SK-N-SH (cell line): ENCODE results near the gene GPR37L1. TPM values are rescaled to one million over a fixed set of nuclear protein-coding genes. Genes with fewer than 3 reads are reported as not detected.

ENCODE experiments used
- CTCF ChIA-PET: fragments of 300-600, 350-600 bp; formaldehyde crosslinking; extraction: SDS; loops from one replicate; lab custom pipeline; 2021; lab: Yijun Ruan, JAX
- POLR2A ChIA-PET: fragments of 350-600 bp; sonication (Branson Sonifier 250); formaldehyde crosslinking; extraction: SDS; loops from one replicate; lab custom pipeline; 2020; ENCODE audit warnings: antibody characterized with exemption, inconsistent platforms; lab: Yijun Ruan, JAX
- DNase-seq: peaks from one replicate; pipeline ENCODE4 v3.0.0; 2012
- H2AFZ ChIP-seq: fragments of 200-600 bp; sonication (generic); 2 replicates; pipeline ENCODE4 v1.8.1; 2016; ENCODE audit warnings: antibody characterized with exemption, mild to moderate bottlenecking, low read depth
- H3F3A ChIP-seq: fragments of 200-600 bp; sonication (generic); replicated peaks from 2 replicates; pipeline ENCODE3; 2016; ENCODE audit warnings: antibody characterized with exemption, mild to moderate bottlenecking; ENCODE audit not compliant: insufficient read depth
- H3K27ac ChIP-seq, 2 experiments: fragments of 200-500 bp in 1 of 2; fragments of 200-600 bp in 1 of 2; sonication (Bioruptor generic) in 1 of 2; sonication (generic), shearing (Covaris generic) in 1 of 2; 2 replicates each; pipeline versions ENCODE4 v1.5.1 to v1.6.1; 2014 to 2016; ENCODE audit warnings: low read depth in 2 of 2, inconsistent platforms in 1 of 2, low read length in 1 of 2, mild to moderate bottlenecking in 1 of 2, mixed read lengths in 1 of 2
- H3K27me3 ChIP-seq: fragments of 200-600 bp; sonication (generic), shearing (Covaris generic); 2 replicates; pipeline ENCODE4 v1.6.1; 2016; ENCODE audit warnings: mixed run types; ENCODE audit not compliant: insufficient read depth
- H3K36me3 ChIP-seq, 2 experiments: fragments of 200-500 bp in 1 of 2; fragments of 200-600 bp in 1 of 2; sonication (Bioruptor generic) in 1 of 2; sonication (generic) in 1 of 2; replicated peaks in 1 of 2; 2 replicates each; pipeline versions ENCODE3 to v1.5.1; 2014 to 2016; ENCODE audit warnings: low read length in 1 of 2, mild to moderate bottlenecking in 1 of 2; ENCODE audit not compliant: insufficient read depth in 2 of 2, control insufficient read depth in 1 of 2
- H3K4me1 ChIP-seq, 2 experiments: fragments of 200-500 bp in 1 of 2; fragments of 200-600 bp in 1 of 2; sonication (Bioruptor generic) in 1 of 2; sonication (generic), shearing (Covaris generic) in 1 of 2; 2 replicates each; pipeline versions ENCODE4 v1.5.1 to v1.6.1; 2014 to 2016; ENCODE audit warnings: low read depth in 1 of 2, low read length in 1 of 2, mixed run types in 1 of 2; ENCODE audit not compliant: insufficient read depth in 2 of 2, control insufficient read depth in 1 of 2
- H3K4me2 ChIP-seq: fragments of 200-600 bp; sonication (generic), shearing (Covaris generic); 2 replicates; pipeline ENCODE4 v1.6.1; 2017; ENCODE audit warnings: mixed run types
- H3K4me3 ChIP-seq, 2 experiments: fragments of 200-500 bp in 1 of 2; fragments of 200-600 bp in 1 of 2; sonication (Bioruptor generic) in 1 of 2; sonication (generic), shearing (Covaris generic) in 1 of 2; 2 replicates each; pipeline versions ENCODE4 v1.5.1 to v1.8.1; 2014 to 2016; ENCODE audit warnings: low read depth in 2 of 2, inconsistent platforms in 1 of 2, low read length in 1 of 2, mild to moderate bottlenecking in 1 of 2, mixed read lengths in 1 of 2, moderate library complexity in 1 of 2
- H3K79me2 ChIP-seq: fragments of 200-600 bp; sonication (generic); 2 replicates; pipeline ENCODE4 v1.8.1; 2017; ENCODE audit warnings: mild to moderate bottlenecking; ENCODE audit not compliant: insufficient read depth
- H3K9ac ChIP-seq: fragments of 200-600 bp; sonication (generic); 2 replicates; pipeline ENCODE4 v1.6.1; 2017; ENCODE audit warnings: mixed run types
- H3K9me2 ChIP-seq: fragments of 200-600 bp; sonication (generic); 2 replicates; pipeline ENCODE4 v1.6.1; 2017; ENCODE audit warnings: mixed run types
- H3K9me3 ChIP-seq: fragments of 200-600 bp; sonication (generic); 2 replicates; pipeline ENCODE4 v1.6.1; 2017; ENCODE audit warnings: mixed run types, mild to moderate bottlenecking, moderate library complexity
- H4K20me1 ChIP-seq: fragments of 200-600 bp; sonication (generic); 2 replicates; pipeline ENCODE4 v1.6.1; 2017; ENCODE audit warnings: mild to moderate bottlenecking, mixed run types; ENCODE audit not compliant: insufficient read depth
- CHD2 ChIP-seq: fragments of 150-350 bp; IDR thresholded peaks from 2 replicates; pipeline ENCODE4 v1.6.1; 2018; ENCODE audit warnings: low read length; ENCODE audit not compliant: partially characterized antibody
- ELF1 ChIP-seq: IDR thresholded peaks from 2 replicates; pipeline ENCODE4 v1.4.0; 2012
- EZH2phosphoT487 ChIP-seq: fragments of 200-600 bp; sonication (generic); IDR thresholded peaks from 2 replicates; pipeline ENCODE4 v1.6.1; 2017; ENCODE audit warnings: low read depth, mixed run types, mild to moderate bottlenecking, antibody characterized with exemption, moderate library complexity, borderline replicate concordance
- FOXJ3 ChIP-seq: sonication (generic); formaldehyde crosslinking; IDR thresholded peaks from 2 replicates; pipeline ENCODE4 v1.5.1; 2020; ENCODE audit warnings: mild to moderate bottlenecking, missing genetic modification reagents
- GABPA ChIP-seq: IDR thresholded peaks from 2 replicates; pipeline ENCODE4 v1.4.0; 2012; ENCODE audit warnings: low read depth, mild to moderate bottlenecking
- GATA2 ChIP-seq: sonication (generic); formaldehyde crosslinking; IDR thresholded peaks from 2 replicates; pipeline ENCODE4 v1.5.0; 2020; ENCODE audit warnings: mild to moderate bottlenecking, missing genetic modification reagents
- MXI1 ChIP-seq: IDR thresholded peaks from 2 replicates; pipeline ENCODE4 v1.6.1; 2012; ENCODE audit warnings: mild to moderate bottlenecking, low read depth, low read length, improper control_type of control experiment
- POLR2AphosphoS5 ChIP-seq: IDR thresholded peaks from 2 replicates; pipeline ENCODE4 v1.6.1; 2012; ENCODE audit warnings: low read depth, low read length
- RXRA ChIP-seq: IDR thresholded peaks from 2 replicates; pipeline ENCODE4 v1.4.0; 2012; ENCODE audit warnings: low read depth, mild to moderate bottlenecking, borderline replicate concordance
- SMC3 ChIP-seq: IDR thresholded peaks from 2 replicates; pipeline ENCODE4 v1.6.1; 2012; ENCODE audit warnings: low read depth, low read length, improper control_type of control experiment
- YY1 ChIP-seq: IDR thresholded peaks from 2 replicates; pipeline ENCODE4 v1.4.0; 2012; ENCODE audit warnings: low read depth, mild to moderate bottlenecking
- WGBS: methylation state at CpG from one replicate; pipeline ENCODE4 v1.1.6; 2017; ENCODE audit warnings: low lambda C conversion rate; 5-methylcytosine and 5-hydroxymethylcytosine counted together
- polyA plus RNA-seq, 3 experiments: library from polyadenylated mRNA; depleted of rRNA; stranded (reverse); fragments of >200 nt; gene quantifications; 2 replicates each; pipeline ENCODE4 v1.2.3, GENCODE V29; 2012
- TF ChIP-seq, protein P1 (sequence below): fragments of 150-350 bp; IDR thresholded peaks from 2 replicates; pipeline ENCODE4 v1.6.1; 2016; ENCODE audit warnings: mild to moderate bottlenecking, low read depth, low read length
- TF ChIP-seq, protein P2 (sequence below): fragments of 150-350 bp; IDR thresholded peaks from 2 replicates; pipeline ENCODE4 v1.6.1; 2017; ENCODE audit warnings: antibody characterized with exemption, low read length, low read depth, borderline replicate concordance
- TF ChIP-seq, protein P3 (sequence below): IDR thresholded peaks from 2 replicates; pipeline ENCODE4 v1.4.0; 2012; ENCODE audit warnings: low read depth

GPR37L1 gene
- polyA plus RNA-seq, 1 of the 3 experiments (the other 2 are of a cell fraction) = not detected

DNA sequence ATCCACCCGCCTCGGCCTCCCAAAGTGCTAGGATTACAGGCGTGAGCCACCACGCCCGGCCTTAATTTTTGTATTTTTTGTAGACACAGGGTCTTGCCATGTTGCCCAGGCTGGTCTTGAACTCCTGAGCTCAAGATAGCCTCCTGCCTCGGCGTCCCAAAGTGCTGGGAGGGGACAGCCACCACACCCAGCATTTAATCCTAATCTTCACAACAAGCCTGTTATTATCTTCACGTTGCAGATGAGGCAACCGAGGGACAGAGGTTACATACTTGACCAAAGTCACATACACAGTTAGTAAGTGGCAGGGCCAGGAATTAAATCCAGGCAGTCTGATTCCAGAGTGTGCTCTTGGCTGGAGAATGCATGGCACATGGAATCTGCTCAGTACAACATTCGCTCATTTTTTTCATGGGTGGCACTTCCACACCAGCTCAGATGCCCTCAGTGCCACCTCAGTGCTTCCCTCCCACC lies 4.8 kb upstream of the GPR37L1 start:
- Histone ChIP-seq H3K4me2 (no peak overlapping the region), H3K4me3 (no peak overlapping the region), H3K36me3 (no peaks in the 10 kb centered on the region), H4K20me1 (no peaks in the 10 kb centered on the region), H3F3A (no peaks in the 10 kb centered on the region), H3K4me1 (peaks cover 5 to 13% of the 10 kb centered on the region in 2 experiments; a peak in 2 of 4 replicates), H3K9me3 (no peaks in the 10 kb centered on the region), H3K9ac (no peak overlapping the region), H3K79me2 (no peaks in the 10 kb centered on the region), H3K27ac (no peak overlapping the region), H2AFZ (no peak overlapping the region)
- WGBS = 91% methylated on average over 9 of the region's 10 CpGs
- CTCF ChIA-PET = interaction anchor here (0.7 to 12.0 kb wide), 22 partner anchors 7 to 222 kb away, joined by 3 to 411 read pairs (median 5); partner anchors contain the start of genes ELF3 and RNPEP
- TF ChIP-seq, protein P1, sequence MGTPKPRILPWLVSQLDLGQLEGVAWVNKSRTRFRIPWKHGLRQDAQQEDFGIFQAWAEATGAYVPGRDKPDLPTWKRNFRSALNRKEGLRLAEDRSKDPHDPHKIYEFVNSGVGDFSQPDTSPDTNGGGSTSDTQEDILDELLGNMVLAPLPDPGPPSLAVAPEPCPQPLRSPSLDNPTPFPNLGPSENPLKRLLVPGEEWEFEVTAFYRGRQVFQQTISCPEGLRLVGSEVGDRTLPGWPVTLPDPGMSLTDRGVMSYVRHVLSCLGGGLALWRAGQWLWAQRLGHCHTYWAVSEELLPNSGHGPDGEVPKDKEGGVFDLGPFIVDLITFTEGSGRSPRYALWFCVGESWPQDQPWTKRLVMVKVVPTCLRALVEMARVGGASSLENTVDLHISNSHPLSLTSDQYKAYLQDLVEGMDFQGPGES = no peak
- no peak for TF ChIP-seq EZH2phosphoT487
- TF ChIP-seq, protein P2, sequence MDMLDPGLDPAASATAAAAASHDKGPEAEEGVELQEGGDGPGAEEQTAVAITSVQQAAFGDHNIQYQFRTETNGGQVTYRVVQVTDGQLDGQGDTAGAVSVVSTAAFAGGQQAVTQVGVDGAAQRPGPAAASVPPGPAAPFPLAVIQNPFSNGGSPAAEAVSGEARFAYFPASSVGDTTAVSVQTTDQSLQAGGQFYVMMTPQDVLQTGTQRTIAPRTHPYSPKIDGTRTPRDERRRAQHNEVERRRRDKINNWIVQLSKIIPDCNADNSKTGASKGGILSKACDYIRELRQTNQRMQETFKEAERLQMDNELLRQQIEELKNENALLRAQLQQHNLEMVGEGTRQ = no peak
- TF ChIP-seq, all 33 proteins: peak for 0
- no peak for DNase-seq
- POLR2A ChIA-PET = interaction anchor here (0.9 kb wide), 1 partner anchor 107 kb away, joined by 5 read pairs; no protein-coding TSS in a partner anchor
- Histone ChIP-seq H3K9me2 (no peaks in the 10 kb centered on the region), H3K27me3 (no peaks in the 10 kb centered on the region)

DNA sequence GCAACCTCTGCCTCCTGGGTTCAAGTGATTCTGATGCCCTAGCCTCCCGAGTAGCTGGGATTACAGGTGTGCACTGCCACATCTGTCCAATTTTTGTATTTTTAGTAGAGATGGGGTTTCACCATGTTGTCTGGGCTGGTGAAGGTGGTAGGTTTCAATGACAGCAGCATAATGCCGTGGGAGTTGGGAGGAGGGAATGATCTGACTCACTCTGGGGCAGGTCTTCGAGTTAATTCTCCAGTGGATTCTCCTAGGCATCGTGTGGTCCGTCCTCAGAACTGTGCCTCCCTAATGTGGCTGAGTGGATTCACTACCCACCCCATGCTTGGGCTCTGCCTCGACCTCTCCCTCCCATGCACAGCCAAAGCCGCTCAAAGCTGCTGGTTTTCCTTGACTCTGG lies 1.7 kb upstream of the GPR37L1 start:
- POLR2A ChIA-PET = no interaction called here
- CTCF ChIA-PET = interaction anchor here (0.9 to 12.0 kb wide), 7 partner anchors 12 to 225 kb away, joined by 3 to 411 read pairs (median 7); partner anchors contain the start of genes ELF3 and RNPEP
- Histone ChIP-seq H3K79me2 (no peaks in the 10 kb centered on the region), H3K9me2 (no peaks in the 10 kb centered on the region), H3K4me2 (no peak overlapping the region), H4K20me1 (no peaks in the 10 kb centered on the region), H2AFZ (no peak overlapping the region), H3K4me3 (no peak overlapping the region), H3K27ac (no peak overlapping the region), H3K36me3 (no peaks in the 10 kb centered on the region), H3K9me3 (no peaks in the 10 kb centered on the region), H3K9ac (no peak overlapping the region), H3K4me1 (peaks cover 0 to 9% of the 10 kb centered on the region in 2 experiments; a peak in 1 of 4 replicates)
- WGBS = 68% methylated on average over 7 of the region's 7 CpGs
- DNase-seq = no peak
- TF ChIP-seq CHD2 (no peak), RXRA (no peak), ELF1 (no peak), SMC3 (no peak), POLR2AphosphoS5 (no peak), GABPA (no peak), YY1 (no peak), MXI1 (no peak), GATA2 (CRISPR knock-in tag) (no peak), FOXJ3 (CRISPR knock-in tag) (no peak), EZH2phosphoT487 (no peak)
- TF ChIP-seq, protein P2 = no peak
- TF ChIP-seq, protein P1 = no peak
- TF ChIP-seq, protein P3, sequence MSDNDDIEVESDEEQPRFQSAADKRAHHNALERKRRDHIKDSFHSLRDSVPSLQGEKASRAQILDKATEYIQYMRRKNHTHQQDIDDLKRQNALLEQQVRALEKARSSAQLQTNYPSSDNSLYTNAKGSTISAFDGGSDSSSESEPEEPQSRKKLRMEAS = no peak
- TF ChIP-seq, all 33 proteins: peak for 0
- peaks cover 3% of the 10 kb centered on the region for H3F3A ChIP-seq
- no peaks in the 10 kb centered on the region for H3K27me3 ChIP-seq
